OCI-LY1 (cell line): ENCODE data around the gene CDRT4.

ENCODE experiments used
- H2AFZ ChIP-seq: fragments of 200-600 bp; sonication (generic), shearing (Covaris generic); 2 replicates; pipeline ENCODE4 v1.6.0; 2014; ENCODE audit warnings: antibody characterized with exemption, mild to moderate bottlenecking, low read length
- H3F3A ChIP-seq: fragments of 200-600 bp; sonication (generic), shearing (Covaris generic); 2 replicates; pipeline ENCODE4 v1.6.0; 2014; ENCODE audit warnings: mild to moderate bottlenecking, antibody characterized with exemption, low read length, moderate library complexity; ENCODE audit not compliant: insufficient read depth
- H3K27ac ChIP-seq: fragments of 200-600 bp; sonication (generic); 2 replicates; pipeline ENCODE4 v1.5.1; 2014; ENCODE audit warnings: low read length, mixed run types, mild to moderate bottlenecking, low read depth; ENCODE audit not compliant: poor library complexity, severe bottlenecking
- H3K27me3 ChIP-seq: fragments of 200-600 bp; sonication (generic); 2 replicates; pipeline ENCODE4 v1.6.0; 2014; ENCODE audit warnings: antibody characterized with exemption, mild to moderate bottlenecking, low read length, moderate library complexity; ENCODE audit not compliant: insufficient read depth
- H3K36me3 ChIP-seq: fragments of 200-600 bp; sonication (generic); 2 replicates; pipeline ENCODE4 v1.6.1; 2014; ENCODE audit warnings: mild to moderate bottlenecking, antibody characterized with exemption, low read length, moderate library complexity, mixed read lengths; ENCODE audit not compliant: insufficient read depth
- H3K4me1 ChIP-seq: fragments of 200-600 bp; sonication (generic); 2 replicates; pipeline ENCODE4 v1.5.1; 2014; ENCODE audit warnings: mild to moderate bottlenecking, low read length, moderate library complexity; ENCODE audit not compliant: insufficient read depth, severe bottlenecking
- H3K4me2 ChIP-seq: fragments of 200-600 bp; sonication (generic), shearing (Covaris generic); 2 replicates; pipeline ENCODE4 v1.6.1; 2014; ENCODE audit warnings: low read length
- H3K4me3 ChIP-seq: fragments of 200-600 bp; sonication (generic); 2 replicates; pipeline ENCODE4 v1.5.1; 2014; ENCODE audit warnings: low read length, low read depth, mild to moderate bottlenecking, mixed read lengths; ENCODE audit not compliant: poor library complexity, severe bottlenecking
- H3K79me2 ChIP-seq: fragments of 200-600 bp; shearing (Covaris generic); 2 replicates; pipeline ENCODE4 v1.6.1; 2016; ENCODE audit warnings: mixed run types, low read length, mixed read lengths; ENCODE audit not compliant: insufficient read depth
- H3K9ac ChIP-seq: fragments of 200-600 bp; sonication (generic), shearing (Covaris generic); 2 replicates; pipeline ENCODE4 v1.6.1; 2014; ENCODE audit warnings: mild to moderate bottlenecking, low read length, mixed read lengths
- H3K9me2 ChIP-seq: fragments of 200-600 bp; sonication (generic), shearing (Covaris generic); 2 replicates; pipeline ENCODE4 v1.6.1; 2014; ENCODE audit warnings: low read depth, mild to moderate bottlenecking, low read length, mixed read lengths
- H3K9me3 ChIP-seq: fragments of 200-600 bp; shearing (Covaris generic); 2 replicates; pipeline ENCODE4 v1.6.1; 2014; ENCODE audit warnings: low read length, mixed read lengths
- H4K20me1 ChIP-seq: fragments of 200-600 bp; sonication (generic), shearing (Covaris generic); 2 replicates; pipeline ENCODE4 v1.6.0; 2016; ENCODE audit warnings: mild to moderate bottlenecking, low read length; ENCODE audit not compliant: insufficient read depth
- CTCF ChIP-seq: fragments of 200-600 bp; sonication (generic), shearing (Covaris generic); IDR thresholded peaks from 2 replicates; pipeline ENCODE4 v1.5.1; 2017; ENCODE audit warnings: mild to moderate bottlenecking, antibody characterized with exemption, low read length, moderate library complexity, mixed read lengths
- EZH2 ChIP-seq: fragments of 200-600 bp; sonication (generic), shearing (Covaris generic); IDR thresholded peaks from 2 replicates; pipeline ENCODE4 v1.8.0; 2017; ENCODE audit warnings: borderline replicate concordance, mixed run types, mild to moderate bottlenecking, antibody characterized with exemption, low read length, moderate library complexity, mixed read lengths

Gene CDRT4

GRCh38 chr17:15403276-15403939, 64.0 kb downstream of the CDRT4 start:
- TF ChIP-seq CTCF, result no peak
- TF ChIP-seq EZH2, result no peak

DNA sequence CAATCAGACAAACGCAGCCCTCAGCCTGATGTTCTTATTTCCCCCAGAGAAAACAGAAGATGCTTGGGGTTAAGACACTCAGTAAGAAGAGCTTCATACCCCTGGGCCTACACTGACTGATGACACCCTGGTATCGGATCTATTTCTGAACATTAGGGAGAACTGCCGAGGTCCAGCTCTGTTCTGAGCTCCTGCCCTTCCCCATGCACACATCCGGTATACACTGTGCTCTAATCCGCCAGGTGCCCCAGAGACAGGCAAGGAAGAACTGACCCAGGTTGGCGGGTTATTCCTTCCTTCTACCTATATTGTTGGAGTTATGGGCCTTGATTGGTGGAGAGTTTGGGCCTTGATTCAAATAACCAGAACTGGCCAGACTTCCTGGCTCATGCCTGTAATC, 68.0 kb downstream of the CDRT4 start:
- Histone ChIP-seq H3K4me3 (no peak overlapping the region), H3K27ac (no peak overlapping the region), H3K27me3 (no peaks in the 10 kb centered on the region), H3K36me3 (no peaks in the 10 kb centered on the region), H3K9ac (no peak overlapping the region), H3K4me1 (no peaks in the 10 kb centered on the region), H2AFZ (no peak overlapping the region), H3K9me3 (no peaks in the 10 kb centered on the region), H3F3A (no peaks in the 10 kb centered on the region), H3K79me2 (no peaks in the 10 kb centered on the region), H3K9me2 (no peaks in the 10 kb centered on the region), H4K20me1 (no peaks in the 10 kb centered on the region), H3K4me2 (no peak overlapping the region)
- TF ChIP-seq CTCF (no peak), EZH2 (no peak)

More at GRCh38 chr17:15403276-15403939, 64.0 kb downstream of the CDRT4 start:
- Histone ChIP-seq H4K20me1 (no peaks in the 10 kb centered on the region), H3K9ac (no peak overlapping the region), H3K4me1 (no peaks in the 10 kb centered on the region), H3F3A (no peaks in the 10 kb centered on the region), H3K27me3 (no peaks in the 10 kb centered on the region), H3K79me2 (no peaks in the 10 kb centered on the region), H3K4me3 (no peak overlapping the region), H3K4me2 (no peak overlapping the region), H3K9me2 (no peaks in the 10 kb centered on the region), H2AFZ (no peak overlapping the region), H3K27ac (no peak overlapping the region), H3K9me3 (no peaks in the 10 kb centered on the region), H3K36me3 (no peaks in the 10 kb centered on the region)

DNA sequence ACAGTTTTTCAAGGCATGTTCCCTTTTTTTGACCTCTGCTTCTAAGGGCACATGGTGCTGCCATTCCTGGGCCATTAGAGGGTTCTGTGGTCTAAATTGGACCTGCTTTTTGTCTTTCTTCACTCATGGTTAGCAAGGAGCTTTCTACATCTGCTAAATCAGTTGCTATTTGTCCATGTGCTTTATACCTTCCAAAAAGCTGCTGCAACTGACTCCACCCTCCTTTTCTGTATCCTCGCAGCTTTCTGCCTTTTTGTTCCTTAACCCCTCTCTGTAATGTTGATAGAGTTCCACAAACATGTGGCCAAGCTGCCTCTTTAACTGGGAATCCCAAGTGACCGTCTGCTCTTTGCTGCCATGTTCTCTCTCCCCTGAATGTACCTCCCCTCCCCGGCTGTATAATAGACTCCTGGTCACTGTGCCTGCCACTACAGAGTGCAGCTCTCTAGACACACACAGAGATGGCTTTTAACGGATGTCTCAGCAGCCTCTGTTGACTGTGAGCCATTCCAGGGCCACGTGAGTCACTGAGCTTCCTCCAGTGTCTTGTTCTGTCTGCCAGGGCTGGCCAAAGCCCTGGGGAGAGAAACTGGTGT, 68.6 kb downstream of the CDRT4 start:
- no peak overlapping the region for H2AFZ ChIP-seq
- H3K4me1 ChIP-seq, result no peaks in the 10 kb centered on the region
- no peaks in the 10 kb centered on the region for H3F3A ChIP-seq
- H3K79me2 ChIP-seq, result no peaks in the 10 kb centered on the region
- no peak overlapping the region for H3K27ac ChIP-seq
- H3K4me2 ChIP-seq, result no peak overlapping the region
- no peaks in the 10 kb centered on the region for H3K9me2 ChIP-seq
- H3K9me3 ChIP-seq, result no peaks in the 10 kb centered on the region
- no peak overlapping the region for H3K4me3 ChIP-seq
- no peaks in the 10 kb centered on the region for H4K20me1 ChIP-seq
- no peaks in the 10 kb centered on the region for H3K27me3 ChIP-seq
- no peak for TF ChIP-seq CTCF
- no peak for TF ChIP-seq EZH2
- no peak overlapping the region for H3K9ac ChIP-seq
- H3K36me3 ChIP-seq, result no peaks in the 10 kb centered on the region
